GM19324 (cell line): ENCODE measurements around the gene PVRIG.
"Not testable (repeated sequence)": the region's sequence is repeated elsewhere in the genome, so short reads cannot be mapped to it uniquely, and the experiment has no call there.

Experiments used
- ATAC-seq: cut with Tn5 transposase; IDR thresholded peaks from one replicate; pipeline ENCODE4 v1.9.1; 2021; ENCODE audit warnings: mild to moderate bottlenecking, moderate library complexity; ENCODE audit not compliant: unreplicated experiment, low FRiP score

PVRIG gene

DNA sequence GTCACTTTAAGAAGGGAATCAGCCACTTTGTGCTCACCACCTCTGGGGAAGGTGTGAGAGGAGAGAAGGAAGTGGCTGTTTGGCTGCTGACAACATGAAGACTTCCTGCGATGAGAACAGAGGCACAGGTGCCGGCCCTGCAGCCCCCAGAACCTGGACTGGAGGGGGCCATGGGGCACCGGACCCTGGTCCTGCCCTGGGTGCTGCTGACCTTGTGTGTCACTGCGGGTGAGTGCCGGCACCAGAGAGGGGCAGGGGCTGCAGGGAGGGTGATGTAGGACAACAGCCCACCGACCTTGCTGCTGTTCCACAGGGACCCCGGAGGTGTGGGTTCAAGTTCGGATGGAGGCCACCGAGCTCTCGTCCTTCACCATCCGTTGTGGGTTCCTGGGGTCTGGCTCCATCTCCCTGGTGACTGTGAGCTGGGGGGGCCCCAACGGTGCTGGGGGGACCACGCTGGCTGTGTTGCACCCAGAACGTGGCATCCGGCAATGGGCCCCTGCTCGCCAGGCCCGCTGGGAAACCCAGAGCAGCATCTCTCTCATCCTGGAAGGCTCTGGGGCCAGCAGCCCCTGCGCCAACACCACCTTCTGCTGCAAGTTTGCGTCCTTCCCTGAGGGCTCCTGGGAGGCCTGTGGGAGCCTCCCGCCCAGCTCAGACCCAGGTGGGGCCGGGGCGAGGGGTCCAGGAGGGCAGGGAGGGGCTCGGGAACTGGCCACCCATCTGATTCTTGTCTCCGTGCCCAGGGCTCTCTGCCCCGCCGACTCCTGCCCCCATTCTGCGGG is at the start of gene PVRIG:
Gene PVRIG, plus strand, starts transcription at position 149 of the 785 bp plus-strand sequence. Its CDS starts 22 bp downstream, at position 171.
- not testable (repeated sequence) for ATAC-seq

DNA sequence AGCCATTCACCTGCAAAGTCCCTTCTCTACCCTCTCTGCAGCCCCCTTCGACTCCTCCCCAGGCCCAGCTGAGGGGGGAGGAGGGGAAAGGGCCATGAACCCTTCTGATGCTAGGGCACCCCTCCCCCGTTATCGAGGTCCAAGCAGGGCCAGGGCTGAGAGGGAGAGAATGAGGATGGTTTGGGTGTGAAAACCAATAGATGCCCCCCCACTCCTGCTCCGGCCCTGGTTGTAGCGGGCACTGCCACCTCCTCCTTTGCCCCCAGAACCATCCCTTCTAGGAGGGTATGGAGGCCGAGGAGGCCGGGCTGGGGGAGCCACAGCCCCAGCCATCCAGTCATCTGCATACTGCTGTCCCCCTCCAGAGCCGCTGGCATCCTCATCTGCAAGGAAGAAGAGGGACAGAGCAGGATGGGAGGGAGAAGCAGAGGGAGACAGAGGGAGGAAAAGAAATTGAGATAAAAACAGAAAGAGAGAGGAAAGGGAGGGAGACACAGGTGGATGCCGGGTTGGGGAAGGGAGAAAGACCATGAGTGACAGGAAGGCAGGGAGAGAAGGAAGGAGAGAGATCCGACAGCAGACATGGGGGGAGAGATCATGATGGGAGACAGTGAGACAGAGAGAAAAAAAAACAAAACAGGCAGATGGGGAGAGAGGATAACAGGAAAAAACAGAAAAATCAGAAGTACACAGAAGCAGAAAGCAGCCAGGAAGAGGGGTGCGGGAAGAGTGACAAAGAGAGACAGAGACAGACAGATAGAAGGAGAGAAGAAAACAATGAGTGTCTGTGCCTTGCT is 49.5 kb upstream of the PVRIG start:
- no peak for ATAC-seq

DNA sequence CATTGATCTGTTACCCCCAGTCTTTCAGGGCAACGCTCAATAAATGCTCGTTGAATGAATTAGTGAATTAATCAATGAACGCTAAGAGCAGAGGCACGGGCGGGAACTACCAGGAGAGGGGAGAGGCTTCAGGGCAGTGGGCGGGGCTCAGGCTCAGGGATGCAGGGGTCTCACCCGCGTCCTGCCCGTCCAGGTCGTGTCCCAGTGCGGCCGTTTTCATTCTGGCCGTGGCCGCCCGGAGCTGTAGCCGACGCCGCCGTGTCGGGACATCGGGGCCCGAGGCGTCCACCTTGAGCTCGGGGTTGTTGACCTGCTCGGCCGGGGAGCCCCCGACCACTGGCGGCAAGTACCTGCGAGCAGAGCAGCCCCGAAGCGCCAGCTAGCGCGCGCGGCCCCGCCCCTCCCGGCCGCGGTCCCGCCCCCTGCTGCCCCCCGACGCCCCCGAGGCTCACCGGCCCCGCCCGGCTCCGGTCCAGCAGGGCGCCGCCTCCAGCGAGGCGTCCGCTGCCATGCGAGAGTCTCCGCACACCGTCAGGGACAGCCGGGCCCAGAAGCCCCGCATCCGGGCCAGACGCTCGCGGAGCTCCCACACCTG is 48.6 kb upstream of the PVRIG start:
- no peak for ATAC-seq

DNA sequence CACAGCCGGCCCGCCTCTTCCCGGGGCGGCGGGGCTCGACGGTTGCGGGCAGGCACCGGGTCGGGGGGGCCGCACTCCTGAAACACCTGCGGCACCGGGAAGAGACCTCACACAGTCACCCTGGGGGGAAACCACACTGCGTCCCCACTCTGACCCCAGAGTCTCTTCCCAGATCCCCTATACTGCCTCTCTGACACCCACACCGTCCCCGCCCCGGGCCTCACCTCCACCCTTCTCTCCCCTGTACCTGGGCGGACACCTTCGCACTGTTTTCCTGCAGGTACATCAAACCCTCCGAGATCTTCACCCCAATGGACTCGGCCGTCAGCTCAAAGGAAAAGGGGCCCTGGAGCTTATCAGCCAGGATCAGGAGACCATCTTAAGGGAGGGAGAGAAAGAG is 47.9 kb upstream of the PVRIG start:
- no peak for ATAC-seq

DNA sequence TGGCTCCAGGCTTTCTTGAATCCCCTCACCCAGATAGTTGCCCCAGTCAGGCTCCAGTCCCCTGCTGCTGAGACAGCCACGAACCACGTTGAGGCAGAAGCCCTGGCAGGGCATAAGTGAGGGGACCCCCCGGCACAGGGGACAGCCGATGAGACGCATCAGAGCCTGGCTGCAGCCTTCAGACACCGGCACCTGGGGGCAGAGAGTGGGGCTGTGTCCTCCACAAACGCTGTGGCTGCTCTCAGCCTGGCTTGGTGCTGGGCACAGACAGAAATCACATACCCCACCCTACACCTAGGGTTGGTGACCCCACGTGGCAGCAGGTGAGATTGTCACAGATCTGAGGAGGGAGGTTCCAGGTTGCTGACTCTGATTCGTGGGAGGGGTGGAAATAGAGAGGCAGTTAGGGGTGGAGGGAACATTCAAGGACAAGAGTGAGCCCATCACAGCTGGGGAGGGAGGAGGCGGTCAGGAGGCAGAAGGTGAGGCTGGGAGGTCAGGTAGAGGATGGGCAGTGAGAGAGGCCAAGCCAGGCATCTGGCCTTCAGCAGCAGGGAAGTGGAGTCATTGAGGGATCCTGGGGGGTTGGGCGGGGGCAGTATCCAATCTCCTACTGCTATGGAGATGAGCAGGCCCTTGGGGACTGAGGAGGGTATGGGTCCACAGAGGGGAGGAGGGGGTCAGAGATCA is 45.8 kb upstream of the PVRIG start:
- no peak for ATAC-seq

DNA sequence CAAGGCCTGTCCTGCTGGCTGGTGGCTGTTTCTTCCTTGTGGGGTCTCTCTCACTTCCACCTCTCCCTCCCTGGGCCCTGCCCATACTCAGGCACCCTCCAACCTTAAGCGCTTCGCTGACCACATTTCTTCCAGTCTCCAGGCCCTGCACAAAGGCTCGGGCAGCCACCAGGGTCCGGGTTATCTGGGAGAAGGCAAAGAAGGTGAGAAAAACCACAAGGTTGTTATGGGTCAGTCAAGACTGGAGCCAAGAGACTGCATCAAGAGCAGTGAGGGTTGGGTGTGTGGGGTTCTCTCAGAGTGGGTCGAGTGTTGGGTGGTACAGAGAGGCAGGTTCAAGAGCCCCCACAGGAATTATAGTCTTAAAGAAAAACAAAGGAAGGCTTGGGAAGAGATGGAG is 45.2 kb upstream of the PVRIG start:
- ATAC-seq: no peak

DNA sequence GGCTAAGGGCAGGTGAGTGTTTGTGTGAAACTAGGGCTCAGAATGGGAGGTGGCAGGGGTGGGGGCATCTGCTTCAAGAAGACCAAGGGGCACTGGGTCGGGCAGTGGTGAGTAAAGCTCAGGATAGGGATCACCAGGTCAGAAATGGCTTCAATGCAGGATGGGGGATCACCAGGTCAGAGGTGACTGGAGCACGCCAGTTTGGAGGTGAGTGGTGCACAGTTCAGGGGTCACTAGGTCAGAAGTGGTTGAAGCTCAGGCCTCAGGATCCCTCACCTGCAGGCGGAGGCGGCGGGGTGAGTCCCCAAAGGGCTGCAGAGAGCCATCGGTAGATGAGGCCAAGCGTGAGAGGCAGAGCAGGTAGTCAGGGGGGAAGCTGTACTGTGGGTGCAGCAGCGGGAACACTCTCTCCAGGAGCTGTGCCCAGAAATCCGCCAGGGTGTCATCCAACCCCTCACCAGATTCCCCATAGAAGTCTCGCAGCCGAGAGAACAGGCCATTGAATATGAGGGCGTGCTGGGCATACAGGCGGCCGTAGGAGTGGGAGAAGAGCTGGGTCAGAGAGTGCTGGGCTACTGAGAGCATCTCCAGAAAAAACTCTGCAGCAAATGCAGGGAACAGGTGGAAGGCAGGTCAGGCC is 44.3 kb upstream of the PVRIG start:
- no peak for ATAC-seq

DNA sequence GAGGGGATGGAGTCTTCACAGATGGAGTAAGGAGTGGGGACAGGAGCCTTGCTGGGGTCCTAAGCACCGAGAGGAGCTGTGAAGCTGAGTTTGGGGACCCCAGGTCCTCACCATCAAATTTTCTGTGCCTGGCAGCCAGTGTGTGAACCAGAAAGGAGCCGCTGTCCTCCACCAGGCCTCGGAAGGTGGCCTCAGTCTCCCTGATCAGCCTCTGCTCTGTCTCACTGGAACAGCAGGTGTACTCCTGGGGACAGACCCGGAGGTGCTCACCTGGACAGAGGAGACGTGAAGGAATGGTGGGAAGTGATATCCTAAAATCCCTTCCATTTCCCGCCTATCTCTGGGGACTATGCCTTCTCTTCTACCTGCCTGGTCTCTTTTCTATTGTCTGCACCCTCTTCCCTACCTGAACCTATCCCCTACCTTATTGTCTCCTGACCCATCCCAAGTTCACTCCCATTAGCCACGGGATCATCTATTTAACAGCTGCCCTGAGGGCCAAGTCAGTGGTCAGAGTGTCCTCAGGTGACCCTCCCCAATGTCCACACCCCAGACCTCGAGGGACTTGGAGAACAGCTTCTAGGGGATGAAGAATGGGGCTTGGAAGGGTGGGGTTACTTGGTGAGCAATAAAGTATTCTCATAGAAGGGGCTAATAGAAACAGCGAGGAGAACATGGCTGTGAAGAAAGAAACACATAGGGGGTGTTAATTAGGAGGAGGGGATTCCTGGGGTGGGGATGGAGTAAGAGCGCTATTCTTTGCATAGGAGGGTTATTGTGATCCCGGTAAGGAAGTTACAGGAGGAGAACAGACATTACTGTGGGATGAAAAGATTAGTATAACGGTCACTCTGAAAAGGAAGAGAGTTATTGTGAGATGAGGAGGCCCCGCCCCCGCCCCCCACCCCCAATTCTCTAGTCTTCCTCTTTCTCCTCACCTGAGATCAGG is 43.4 kb upstream of the PVRIG start:
- ATAC-seq: no peak

DNA sequence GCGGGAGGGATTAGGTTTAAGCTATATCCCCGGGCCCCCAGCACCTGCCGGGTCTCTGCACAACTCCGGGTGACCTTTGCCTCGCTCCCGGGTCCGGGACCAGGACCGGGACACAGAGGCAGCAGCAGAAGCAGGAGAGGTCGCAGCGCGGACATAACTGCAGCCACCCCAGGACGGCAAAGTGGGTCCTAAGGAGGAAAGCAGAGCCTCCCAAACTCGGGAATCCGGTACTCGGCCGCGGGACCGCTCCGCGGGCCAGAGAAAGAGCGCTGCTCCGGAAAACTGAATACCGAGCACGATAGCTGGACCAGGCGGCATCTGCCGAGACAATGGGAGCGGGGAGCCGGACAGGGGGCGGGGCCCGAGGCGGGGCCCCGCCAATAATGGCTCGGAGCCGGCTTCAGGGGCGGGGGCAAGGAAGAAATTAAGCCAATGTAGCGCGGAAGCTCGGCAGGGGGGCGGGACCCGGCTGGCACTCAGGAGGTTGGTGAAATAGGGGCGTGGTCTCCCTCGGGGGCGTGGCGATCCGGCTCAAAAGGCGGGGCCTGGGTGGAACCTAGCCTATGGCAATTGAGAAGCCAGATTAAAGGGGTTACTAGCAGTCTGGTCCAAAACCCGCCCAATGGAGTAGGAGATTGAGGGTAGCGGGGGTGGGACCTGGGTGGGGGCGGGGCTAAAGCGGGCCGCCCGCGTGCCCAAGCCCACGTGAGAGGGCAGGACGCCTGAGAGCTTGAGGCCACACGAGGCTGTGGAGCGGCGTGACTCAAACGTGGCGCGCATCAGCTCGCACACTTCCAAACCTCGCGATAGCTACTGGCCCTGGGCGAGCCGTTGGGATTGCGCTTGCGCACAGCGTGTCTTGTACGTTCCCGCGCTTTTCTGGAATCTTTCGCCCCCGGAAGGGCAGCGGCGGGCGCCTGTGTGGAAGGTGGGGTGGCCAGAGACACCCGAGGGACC is 42.4 kb upstream of the PVRIG start, which contains the start of the genes GPC2 and STAG3:
Gene GPC2, minus strand, starts transcription at position 337 of the 957 bp plus-strand sequence. Its CDS starts 182 bp downstream, at position 155.
Gene STAG3, plus strand, starts transcription at position 874 of the 957 bp plus-strand sequence. CDS start 2,639 bp downstream, outside the sequence.
- peak; percentile 86 for ATAC-seq

DNA sequence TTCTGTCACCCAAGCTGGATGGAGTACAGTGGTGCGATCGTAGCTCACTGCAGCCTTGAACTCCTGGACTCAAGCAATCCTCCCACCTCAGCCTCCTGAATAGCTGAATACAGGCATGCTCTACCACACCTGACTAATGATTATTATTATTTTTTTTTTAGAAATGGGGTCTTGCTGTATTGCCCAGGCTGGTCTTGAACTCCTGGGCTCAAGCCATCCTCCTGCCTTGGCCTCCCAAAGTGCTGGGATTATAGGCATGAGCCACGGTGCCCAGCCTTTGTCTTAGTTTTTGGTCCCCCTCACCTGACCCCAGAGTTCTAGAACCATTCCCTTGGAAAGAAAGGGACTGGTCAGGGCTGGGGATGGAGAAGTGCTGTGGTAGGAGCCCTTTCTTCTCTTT is 39.7 kb upstream of the PVRIG start:
- not testable (repeated sequence) for ATAC-seq

DNA sequence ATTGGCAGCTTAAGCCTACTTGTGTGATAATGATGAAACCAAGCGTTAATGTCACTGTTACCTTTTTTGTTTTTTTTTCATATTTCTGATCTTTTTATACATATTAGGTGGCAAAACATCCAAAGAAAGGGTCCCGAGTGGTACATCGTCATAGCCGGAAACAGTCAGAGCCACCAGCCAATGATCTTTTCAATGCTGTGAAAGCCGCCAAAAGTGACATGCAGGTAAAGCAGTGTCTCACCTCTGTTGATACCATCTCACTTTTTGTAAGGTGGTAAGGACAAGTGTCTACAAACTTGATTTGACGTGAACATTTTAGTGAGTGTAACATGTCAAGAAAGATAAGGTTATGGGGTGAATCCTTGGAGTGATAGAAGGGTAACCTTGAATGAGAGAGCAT is 37.1 kb upstream of the PVRIG start:
- not testable (repeated sequence) for ATAC-seq

DNA sequence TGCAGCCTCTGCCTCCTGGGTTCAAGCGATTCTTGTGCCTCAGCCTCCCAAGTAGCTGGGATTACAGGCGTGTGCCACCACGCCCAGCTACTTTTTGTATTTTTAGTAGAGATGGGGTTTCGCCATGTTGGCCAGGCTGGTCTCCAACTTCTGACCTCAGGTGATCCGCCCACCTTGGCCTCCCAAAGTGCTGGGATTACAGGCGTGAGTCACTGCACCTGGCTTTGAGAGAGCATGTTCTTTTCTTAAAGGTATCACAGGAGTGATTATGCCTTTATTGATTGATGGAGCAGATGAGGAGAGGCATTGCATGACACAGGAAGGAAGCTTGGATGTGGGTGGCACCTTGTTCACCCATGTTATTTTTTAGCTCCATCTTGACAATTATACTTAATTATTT is 36.7 kb upstream of the PVRIG start:
- ATAC-seq: not testable (repeated sequence)

DNA sequence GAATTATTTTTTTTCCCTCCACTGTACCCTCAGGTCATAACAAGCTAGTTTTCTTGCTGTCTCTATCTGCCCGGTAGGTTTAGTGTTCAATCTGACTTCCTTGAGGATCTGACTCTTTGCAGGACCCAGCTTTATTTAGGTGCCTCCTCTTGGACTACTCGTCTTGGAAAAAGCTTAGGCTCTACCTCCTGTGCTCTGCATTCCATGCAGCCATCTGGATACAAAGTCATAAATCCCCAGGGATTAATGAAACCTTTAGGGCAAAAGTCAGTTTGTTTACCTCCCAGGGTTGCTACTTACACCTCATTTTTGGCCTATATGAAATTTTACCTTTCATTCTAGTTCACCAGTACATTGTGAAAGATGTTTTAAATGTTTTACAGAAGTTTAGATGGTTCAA is 34.0 kb upstream of the PVRIG start:
- no peak for ATAC-seq

DNA sequence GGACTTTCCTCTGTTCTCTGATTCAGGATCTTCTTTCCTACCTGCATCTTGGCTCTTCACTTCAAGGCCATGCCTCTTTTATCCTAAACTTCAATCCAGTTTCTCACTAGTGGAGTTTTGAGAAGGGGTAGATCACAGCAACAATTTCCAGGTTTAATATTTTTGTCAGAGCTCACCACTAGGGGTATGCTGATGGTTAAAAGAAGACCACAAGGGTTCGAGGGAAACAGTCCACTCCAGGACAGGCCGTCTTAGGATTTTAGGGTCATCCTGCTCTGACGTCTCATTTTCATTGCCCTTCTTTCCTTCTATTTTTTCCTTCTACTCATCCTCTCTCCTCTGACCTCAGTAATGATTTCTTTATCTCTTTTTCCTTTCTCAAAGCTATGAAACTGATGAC is 30.7 kb upstream of the PVRIG start:
- ATAC-seq: no peak

DNA sequence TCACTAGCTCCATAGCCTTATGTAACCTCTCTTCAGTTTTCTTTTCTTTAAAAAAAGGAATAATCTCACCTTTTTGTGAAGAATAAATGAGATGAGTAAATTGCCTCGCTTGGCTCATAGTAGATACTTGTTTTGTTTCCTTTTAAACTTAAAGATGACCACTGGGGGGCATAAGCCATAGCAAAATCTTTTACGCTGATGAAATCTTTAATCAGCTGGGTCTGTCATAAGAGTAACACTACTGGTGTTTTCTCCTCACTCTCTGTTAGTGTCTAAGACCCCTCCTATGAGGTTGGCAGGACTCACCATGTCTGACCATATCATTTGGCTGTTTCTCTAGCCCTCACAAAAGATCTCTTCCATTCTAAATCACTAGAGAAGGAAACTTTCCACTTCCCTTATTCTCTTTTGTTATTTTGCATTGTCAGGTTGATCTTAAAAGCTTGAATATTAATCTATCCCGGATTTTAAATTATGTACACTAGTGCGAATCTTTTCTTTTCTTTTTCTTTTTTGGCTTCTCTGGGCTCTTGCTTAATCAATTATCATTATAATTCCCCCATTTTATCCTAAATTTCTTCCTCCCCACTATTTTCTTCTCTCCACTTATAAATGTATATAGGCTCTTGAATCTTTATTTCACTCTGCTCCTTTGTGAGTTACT is 29.6 kb upstream of the PVRIG start:
- no peak for ATAC-seq

DNA sequence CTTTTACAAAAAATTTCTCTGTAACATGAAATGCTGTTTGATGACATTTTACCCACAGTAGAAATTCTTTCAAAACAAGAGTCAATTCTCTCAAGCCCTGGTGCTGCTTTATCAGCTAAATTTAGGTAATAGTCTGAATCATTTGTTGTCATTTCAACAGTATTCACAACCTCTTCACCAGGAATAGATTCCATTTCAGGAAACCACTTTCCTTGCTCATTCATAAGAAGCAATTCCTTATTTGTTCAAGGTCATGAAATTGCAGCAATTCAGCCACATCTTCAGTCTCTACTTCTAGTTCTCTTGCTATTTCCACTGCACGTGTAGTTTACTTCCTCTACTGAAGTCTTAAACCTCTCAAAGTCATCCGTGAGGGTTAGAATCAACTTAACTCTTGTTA is 28.0 kb upstream of the PVRIG start:
- ATAC-seq: no peak

DNA sequence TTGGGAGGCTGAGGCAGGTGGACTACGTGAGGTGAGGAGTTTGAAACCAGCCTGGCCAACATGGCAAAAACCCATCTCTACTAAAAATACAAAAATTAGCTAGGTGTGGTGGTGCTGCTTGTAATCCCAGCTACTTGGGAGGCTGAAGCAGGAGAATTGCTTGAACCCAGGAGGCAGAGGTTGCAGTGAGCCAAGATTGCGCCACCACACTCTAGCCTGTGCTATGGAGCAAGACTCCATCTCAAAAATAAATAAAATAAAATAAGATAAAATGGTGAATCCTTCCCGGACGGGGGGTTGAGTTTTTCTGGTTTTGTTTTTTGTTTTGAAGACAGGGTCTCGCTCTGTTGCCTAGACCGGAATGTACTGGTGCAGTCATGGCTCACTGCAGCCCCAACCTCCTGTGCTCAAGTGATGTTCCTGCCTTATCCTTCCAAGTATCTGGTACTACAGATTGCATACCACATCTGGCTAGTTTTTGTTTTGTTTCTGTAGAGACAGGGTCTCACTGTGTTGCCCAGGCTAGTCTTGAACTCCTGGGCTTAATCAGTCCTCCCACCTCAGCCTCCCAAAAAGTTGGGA is 27.4 kb upstream of the PVRIG start:
- ATAC-seq: not testable (repeated sequence)
